Measurements from ENCODE around the gene SPATA2L.

DNA sequence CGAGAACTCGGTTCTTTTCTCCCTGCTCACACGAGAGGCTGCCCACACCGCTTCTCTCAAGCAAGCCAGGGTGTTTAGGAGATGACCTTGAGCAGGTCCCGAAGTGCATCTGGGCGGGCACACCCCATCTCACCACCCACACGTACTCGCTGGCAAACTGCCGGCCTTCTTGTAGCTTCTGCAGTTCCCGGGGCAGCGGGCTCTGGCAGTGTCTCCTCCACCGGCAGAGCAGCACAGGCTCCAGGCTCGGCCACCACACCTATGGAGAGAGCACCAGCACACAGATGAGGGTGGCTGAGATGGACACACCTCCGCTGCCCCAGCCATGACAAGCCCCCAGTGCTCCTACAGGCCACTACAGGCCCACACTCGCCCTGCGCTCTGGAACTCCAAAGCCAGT is 43.3 kb upstream of the SPATA2L start:
- TF ChIP-seq POLR2A (IDR thresholded peaks at IDR 0.05; ENCODE audit: low read length) = no peak
- no peak for TF ChIP-seq GATA1 (IDR thresholded peaks at IDR 0.05; ENCODE audit: low read depth, low read length)

Measured in erythroblast (primary cell).